PFSK-1 (cell line): Measurements from ENCODE around the gene CCP110.

Experiments
- FOXP2 ChIP-seq: optimal IDR thresholded peaks from 2 replicates; pipeline ENCODE3; 2011; ENCODE audit warnings: borderline replicate concordance, control low read depth, inconsistent platforms; ENCODE audit not compliant: insufficient read depth; ENCODE audit errors: extremely low read length, extremely low read depth
- POLR2AphosphoS5 ChIP-seq: IDR thresholded peaks from 2 replicates; pipeline ENCODE4 v1.6.1; 2012; ENCODE audit warnings: low read depth, mild to moderate bottlenecking, control low read depth, low read length, moderate library complexity
- SIN3A ChIP-seq: IDR thresholded peaks from 2 replicates; pipeline ENCODE4 v1.6.1; 2012; ENCODE audit warnings: mild to moderate bottlenecking, low read length, moderate library complexity, borderline replicate concordance; ENCODE audit not compliant: insufficient read depth
- TAF1 ChIP-seq: IDR thresholded peaks from 2 replicates; pipeline ENCODE4 v1.6.1; 2012; ENCODE audit warnings: low read length, control low read depth, borderline replicate concordance; ENCODE audit not compliant: insufficient read depth
- TF ChIP-seq, protein P1 (sequence below), 2 experiments: IDR thresholded peaks; 2 replicates each; pipeline versions ENCODE4 v1.6.1 to v1.8.0; 2011 to 2012; ENCODE audit warnings: low read depth in 2 of 2, low read length in 2 of 2, control low read depth in 1 of 2, inconsistent platforms in 1 of 2, mild to moderate bottlenecking in 1 of 2, moderate library complexity in 1 of 2; ENCODE audit not compliant: insufficient read depth in 1 of 2

DNA sequence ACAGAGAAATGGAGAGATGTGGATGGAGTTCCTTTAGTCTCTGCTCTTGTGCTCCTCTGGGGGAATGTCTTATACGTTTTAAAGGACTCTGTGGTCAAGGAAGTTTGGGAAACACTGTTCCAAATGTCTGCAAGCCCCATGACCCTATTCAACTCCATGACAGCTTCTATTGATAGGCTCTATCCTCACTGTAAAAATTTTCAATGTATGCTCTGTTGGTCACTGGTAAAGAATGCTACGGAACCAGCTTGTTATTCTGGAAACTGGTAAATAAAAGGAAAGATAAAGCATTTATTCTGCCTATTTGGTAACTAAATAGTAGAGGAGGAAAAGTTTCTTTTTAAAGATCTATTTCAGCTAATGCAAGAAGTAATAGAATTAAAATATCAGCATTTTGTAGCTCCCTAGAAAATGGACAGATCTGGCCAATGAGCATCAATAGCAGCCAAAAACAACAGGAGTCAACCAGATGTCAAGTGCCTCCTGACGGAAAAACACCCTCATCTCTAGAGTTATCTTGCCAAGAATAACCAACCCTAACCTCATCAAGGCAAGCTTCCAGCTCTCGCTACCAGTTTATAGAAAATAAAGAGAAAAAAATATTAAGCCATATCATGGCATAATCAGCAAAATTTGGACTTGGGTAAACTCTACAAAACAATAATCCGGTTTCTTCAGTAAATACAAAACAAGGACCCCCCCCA lies 18.0 kb upstream of the CCP110 start:
- TF ChIP-seq POLR2AphosphoS5 (no peak), SIN3A (no peak), TAF1 (no peak), FOXP2 (no peak)
- TF ChIP-seq, protein P1, sequence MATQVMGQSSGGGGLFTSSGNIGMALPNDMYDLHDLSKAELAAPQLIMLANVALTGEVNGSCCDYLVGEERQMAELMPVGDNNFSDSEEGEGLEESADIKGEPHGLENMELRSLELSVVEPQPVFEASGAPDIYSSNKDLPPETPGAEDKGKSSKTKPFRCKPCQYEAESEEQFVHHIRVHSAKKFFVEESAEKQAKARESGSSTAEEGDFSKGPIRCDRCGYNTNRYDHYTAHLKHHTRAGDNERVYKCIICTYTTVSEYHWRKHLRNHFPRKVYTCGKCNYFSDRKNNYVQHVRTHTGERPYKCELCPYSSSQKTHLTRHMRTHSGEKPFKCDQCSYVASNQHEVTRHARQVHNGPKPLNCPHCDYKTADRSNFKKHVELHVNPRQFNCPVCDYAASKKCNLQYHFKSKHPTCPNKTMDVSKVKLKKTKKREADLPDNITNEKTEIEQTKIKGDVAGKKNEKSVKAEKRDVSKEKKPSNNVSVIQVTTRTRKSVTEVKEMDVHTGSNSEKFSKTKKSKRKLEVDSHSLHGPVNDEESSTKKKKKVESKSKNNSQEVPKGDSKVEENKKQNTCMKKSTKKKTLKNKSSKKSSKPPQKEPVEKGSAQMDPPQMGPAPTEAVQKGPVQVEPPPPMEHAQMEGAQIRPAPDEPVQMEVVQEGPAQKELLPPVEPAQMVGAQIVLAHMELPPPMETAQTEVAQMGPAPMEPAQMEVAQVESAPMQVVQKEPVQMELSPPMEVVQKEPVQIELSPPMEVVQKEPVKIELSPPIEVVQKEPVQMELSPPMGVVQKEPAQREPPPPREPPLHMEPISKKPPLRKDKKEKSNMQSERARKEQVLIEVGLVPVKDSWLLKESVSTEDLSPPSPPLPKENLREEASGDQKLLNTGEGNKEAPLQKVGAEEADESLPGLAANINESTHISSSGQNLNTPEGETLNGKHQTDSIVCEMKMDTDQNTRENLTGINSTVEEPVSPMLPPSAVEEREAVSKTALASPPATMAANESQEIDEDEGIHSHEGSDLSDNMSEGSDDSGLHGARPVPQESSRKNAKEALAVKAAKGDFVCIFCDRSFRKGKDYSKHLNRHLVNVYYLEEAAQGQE (IDR thresholded peaks at IDR 0.05; ENCODE audit: insufficient read depth in 1 of 2, low read depth in 2 of 2, low read length in 2 of 2), result no peak
